HG03342 (cell line): Measurements from ENCODE around the gene PRTG.
A peak's percentile ranks its signal among the peaks of the same experiment; 100 is the strongest.
"Not testable (repeated sequence)": the region's sequence is repeated elsewhere in the genome, so short reads cannot be mapped to it uniquely, and the experiment has no call there.

Source experiments
- ATAC-seq: cut with Tn5 transposase; IDR thresholded peaks from one replicate; pipeline ENCODE4 v1.9.1; 2021; ENCODE audit warnings: mild to moderate bottlenecking, moderate library complexity; ENCODE audit not compliant: unreplicated experiment

PRTG gene, protein sequence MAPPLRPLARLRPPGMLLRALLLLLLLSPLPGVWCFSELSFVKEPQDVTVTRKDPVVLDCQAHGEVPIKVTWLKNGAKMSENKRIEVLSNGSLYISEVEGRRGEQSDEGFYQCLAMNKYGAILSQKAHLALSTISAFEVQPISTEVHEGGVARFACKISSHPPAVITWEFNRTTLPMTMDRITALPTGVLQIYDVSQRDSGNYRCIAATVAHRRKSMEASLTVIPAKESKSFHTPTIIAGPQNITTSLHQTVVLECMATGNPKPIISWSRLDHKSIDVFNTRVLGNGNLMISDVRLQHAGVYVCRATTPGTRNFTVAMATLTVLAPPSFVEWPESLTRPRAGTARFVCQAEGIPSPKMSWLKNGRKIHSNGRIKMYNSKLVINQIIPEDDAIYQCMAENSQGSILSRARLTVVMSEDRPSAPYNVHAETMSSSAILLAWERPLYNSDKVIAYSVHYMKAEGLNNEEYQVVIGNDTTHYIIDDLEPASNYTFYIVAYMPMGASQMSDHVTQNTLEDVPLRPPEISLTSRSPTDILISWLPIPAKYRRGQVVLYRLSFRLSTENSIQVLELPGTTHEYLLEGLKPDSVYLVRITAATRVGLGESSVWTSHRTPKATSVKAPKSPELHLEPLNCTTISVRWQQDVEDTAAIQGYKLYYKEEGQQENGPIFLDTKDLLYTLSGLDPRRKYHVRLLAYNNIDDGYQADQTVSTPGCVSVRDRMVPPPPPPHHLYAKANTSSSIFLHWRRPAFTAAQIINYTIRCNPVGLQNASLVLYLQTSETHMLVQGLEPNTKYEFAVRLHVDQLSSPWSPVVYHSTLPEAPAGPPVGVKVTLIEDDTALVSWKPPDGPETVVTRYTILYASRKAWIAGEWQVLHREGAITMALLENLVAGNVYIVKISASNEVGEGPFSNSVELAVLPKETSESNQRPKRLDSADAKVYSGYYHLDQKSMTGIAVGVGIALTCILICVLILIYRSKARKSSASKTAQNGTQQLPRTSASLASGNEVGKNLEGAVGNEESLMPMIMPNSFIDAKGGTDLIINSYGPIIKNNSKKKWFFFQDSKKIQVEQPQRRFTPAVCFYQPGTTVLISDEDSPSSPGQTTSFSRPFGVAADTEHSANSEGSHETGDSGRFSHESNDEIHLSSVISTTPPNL

DNA sequence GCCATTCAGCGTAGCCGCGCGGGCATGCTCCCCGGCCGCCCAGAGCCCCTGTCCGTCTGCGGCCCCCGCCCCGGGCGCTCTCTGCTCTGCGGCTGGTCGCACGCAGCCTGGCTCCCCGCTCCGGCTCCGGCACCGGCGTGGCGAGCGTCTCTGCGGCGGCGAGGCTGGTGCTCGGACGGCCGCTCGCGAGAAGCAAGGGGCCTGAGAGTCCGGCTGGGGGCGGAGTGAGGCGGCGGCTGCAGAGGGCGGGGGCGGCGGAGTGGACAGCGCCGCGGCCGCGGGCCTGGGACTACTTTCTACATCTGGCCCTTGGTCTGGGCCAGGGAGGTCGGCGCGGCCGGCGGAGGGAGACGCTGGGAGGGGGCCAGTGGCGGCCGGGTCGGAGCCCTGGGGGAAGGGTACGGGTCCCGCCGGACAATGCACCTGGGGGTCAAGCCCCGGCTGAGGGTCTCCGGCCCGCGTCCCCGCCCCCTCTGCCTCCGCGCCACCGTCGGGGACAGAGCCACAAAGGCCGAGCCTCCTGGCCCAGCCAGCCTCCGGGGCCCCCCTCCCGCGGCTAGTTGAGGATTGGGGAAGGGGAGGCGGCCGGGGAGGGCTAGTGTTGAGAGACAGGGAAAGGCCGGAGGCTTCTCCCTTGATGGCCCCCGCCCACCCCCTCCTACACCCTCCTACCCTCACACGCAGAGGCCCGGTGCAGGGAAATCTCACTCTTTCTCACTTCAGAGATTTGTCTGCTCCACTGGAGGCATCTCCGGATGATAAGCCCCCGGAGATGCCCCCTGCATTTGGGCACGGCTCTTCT, at the start of gene PRTG:
Gene PRTG (minus strand): TSS at position 226 of the 802 bp plus-strand sequence. CDS start 221 bp downstream, at position 5.
- ATAC-seq: no peak

GRCh38 chr15:55791551-55792400, 48.8 kb upstream of the PRTG start:
- no peak for ATAC-seq

- ATAC-seq: no peak
Observed at GRCh38 chr15:55789066-55789660, 46.2 kb upstream of the PRTG start.

DNA sequence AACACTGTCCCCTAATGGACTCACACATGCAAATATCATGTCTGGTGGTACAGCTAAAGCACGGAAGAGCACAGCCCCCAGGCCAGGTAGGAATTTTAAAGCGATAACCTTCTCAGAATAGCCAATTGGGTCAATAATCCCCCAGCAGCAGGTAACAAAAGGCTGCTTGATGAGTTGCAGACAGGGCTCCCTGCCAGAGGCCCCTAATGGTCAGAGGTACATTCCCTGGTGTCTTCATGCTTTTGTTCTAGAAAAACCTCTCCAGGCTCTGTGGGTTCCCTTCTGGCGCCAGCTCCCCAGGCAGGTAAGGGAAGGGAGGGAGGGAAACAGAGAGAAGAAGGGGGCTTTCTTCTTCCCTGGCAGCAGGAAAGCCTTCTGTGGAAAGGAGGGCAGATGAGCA, 43.4 kb upstream of the PRTG start:
- ATAC-seq: no peak

- not testable (repeated sequence) for ATAC-seq
Observed at GRCh38 chr15:55785593-55785992, 42.6 kb upstream of the PRTG start.

DNA sequence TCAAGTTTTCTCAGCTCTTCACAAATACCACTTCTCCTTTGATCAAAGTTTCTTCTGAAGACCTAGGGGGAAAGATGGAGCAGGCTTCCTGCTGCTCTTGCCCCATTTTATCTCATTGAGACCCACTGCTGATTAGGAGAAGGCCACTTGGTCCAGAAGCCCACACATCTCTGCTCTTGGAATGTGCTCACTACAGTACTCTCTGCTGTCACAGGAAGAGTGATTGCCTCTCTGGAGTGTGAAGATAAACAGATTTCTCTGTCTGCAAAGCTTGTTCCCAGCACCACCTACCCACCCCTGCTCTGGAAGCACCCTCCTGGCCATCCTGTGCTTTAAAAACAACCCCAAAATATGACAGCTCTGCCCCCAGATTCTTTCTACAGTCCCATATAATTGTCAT, 41.3 kb upstream of the PRTG start:
- no peak for ATAC-seq

DNA sequence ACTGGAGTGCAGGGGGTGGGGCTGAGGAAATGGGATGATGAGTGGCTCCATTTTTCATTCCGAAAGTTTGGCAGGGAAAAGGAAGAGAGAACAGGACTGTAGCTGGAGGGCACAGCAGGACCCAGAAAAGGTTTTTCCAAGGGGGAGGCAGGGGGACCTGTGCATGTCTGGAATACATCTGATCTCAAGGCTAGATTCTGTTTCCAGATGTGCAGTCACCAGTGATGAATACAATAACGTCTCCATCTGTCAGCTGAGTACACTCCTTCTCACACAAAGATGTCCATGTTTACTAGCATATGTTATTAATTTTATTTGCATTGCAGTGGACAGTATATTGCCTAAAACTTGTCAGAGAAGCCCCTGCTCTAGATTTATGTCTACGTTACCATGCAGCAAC, 39.9 kb upstream of the PRTG start:
- ATAC-seq: no peak

DNA sequence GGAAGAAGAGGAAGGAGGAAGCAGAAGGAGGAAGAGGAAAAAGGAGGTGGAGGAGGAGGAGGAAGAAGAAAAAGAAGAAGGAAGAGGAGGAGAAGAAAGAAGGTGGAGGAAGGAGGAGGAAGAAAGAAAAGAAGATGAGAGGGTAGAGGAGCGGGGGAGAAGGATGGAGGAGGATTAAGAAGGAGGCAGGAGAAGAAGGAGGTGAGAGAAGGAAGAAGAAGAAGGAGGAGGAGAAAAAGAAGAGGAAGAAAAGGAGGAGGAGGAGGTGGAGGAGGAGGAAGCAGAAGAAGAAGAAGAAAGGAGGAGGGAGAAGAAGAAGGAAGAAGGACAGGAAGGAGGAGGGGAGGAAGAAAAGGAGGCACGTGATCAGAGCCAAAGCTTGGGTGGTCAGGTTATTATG, 37.3 kb upstream of the PRTG start:
- no peak for ATAC-seq

GRCh38 chr15:55778932-55779331, 36.0 kb upstream of the PRTG start:
- no peak for ATAC-seq

GRCh38 chr15:55775316-55775715, 32.4 kb upstream of the PRTG start:
- ATAC-seq: no peak

DNA sequence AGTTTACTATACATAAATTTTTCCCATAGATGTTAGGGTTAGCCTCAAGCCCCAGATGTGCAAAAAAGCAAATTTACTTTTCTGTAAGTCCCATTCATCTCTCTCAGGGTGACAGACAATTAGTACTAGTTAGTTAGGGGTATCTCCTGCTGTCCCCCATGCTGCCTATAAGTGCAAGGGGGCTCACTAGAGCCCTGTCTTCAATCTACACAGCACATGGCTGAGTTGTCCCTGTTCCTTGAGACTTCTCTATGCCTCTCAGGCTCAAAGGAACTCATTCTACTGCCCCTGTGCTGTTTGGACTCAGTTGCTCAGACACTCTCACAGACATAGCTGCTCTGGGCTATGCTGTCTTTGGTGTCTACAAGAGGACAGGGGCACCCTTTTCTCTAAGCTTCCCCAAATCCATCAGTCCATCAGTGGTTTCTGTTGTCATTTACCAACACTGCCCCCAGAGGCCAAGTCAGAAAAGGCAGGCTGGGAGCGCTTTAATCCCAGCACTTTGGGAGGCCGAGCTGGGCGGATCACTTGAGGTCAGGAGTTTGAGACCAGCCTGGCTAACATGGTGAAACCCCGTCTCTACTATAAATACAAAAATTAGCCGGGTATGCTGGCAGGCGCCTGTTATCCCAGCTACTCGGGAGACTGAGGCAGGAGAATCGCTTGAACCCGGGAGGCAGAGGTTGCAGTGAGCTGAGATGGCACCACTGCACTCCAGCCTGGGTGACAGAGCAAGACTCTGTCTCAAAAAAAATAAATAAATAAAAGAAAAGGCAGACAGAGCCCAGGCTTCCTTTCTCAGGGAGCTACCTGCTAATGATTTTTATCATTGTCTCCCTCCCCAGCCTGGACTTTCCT, 31.4 kb upstream of the PRTG start:
- ATAC-seq: peak; percentile 83

- ATAC-seq: no peak
Observed at GRCh38 chr15:55770806-55771205, 27.9 kb upstream of the PRTG start.

GRCh38 chr15:55770261-55770660, 27.3 kb upstream of the PRTG start:
- ATAC-seq: no peak

GRCh38 chr15:55768670-55769185, 25.8 kb upstream of the PRTG start:
- ATAC-seq: no peak

GRCh38 chr15:55766676-55767075, 23.7 kb upstream of the PRTG start:
- no peak for ATAC-seq

- ATAC-seq: no peak
Observed at GRCh38 chr15:55764398-55764797, 21.4 kb upstream of the PRTG start.

- no peak for ATAC-seq
Observed at GRCh38 chr15:55758580-55758986, 15.6 kb upstream of the PRTG start.

DNA sequence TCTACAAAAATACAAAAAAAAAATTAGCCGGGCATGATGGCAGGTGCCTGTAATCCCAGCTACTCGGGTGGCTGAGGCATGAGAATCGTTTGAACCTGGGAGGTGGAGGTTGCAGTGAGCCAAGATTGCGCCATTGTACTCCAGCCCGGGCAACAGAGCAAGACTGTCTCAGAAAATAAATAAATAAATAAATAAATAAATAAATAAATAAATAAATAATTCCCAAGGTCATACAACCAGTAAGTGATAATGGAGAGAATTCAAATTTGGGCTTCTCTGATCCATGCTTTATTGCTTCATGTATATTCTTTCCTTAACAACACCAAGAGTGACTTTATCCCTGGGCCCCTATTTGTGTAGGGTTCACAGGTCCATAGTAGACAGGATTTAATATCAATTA, 10.5 kb upstream of the PRTG start:
- not testable (repeated sequence) for ATAC-seq
